Measurements from ENCODE around the gene NDUFB5. TPM values are rescaled to one million over a fixed set of nuclear protein-coding genes. Genes with fewer than 3 reads are reported as not detected.

NDUFB5 gene
- total and polyA plus RNA-seq, 10 of the 15 experiments (the other 5 are each of a cell fraction or from before 2014, with no cell fraction given) = 82.0 to 320 (median 126) TPM

GRCh38 chr3:179604321-179605078, at the start of gene NDUFB5, which contains the start of gene MRPL47 (continued):
- TF ChIP-seq RAD21 (IDR thresholded peaks at IDR 0.05; ENCODE audit: insufficient read depth, low read depth, low read length) (no peak), ETV6 (conservative IDR thresholded peaks at IDR 0.05 in 1 of 2, IDR thresholded peaks at IDR 0.05 in 1 of 2; ENCODE audit: borderline replicate concordance in 1 of 2, low read depth in 1 of 2) (no peak), USF2 (IDR thresholded peaks at IDR 0.05; ENCODE audit: borderline replicate concordance, low read depth, low read length) (no peak), HDGF (IDR thresholded peaks at IDR 0.05) (no peak), MLLT1 (IDR thresholded peaks at IDR 0.05) (peak; percentile 72), RFX5 (IDR thresholded peaks at IDR 0.05; ENCODE audit: low read depth, low read length) (no peak), RUNX3 (IDR thresholded peaks at IDR 0.05; ENCODE audit: low read length) (peak; percentile 76), ZBED1 (IDR thresholded peaks at IDR 0.05; ENCODE audit: borderline replicate concordance) (no peak), NBN (IDR thresholded peaks at IDR 0.05) (peak; percentile 86), MEF2A (IDR thresholded peaks at IDR 0.05; ENCODE audit: insufficient read depth, low read depth, low read length) (no peak), JUND (IDR thresholded peaks at IDR 0.05; ENCODE audit: low read depth, low read length) (no peak), ZNF24 (IDR thresholded peaks at IDR 0.05) (no peak), ZBTB40 (IDR thresholded peaks at IDR 0.05; ENCODE audit: borderline replicate concordance) (peak; percentile 97), TARDBP (IDR thresholded peaks at IDR 0.05; ENCODE audit: borderline replicate concordance) (0 out of 2 replicates have a peak, but pooled peaks have one; percentile 21), RAD51 (IDR thresholded peaks at IDR 0.05) (no peak), TCF7 (IDR thresholded peaks at IDR 0.05; ENCODE audit: borderline replicate concordance) (no peak), PRDM15 (CRISPR knock-in tag; IDR thresholded peaks at IDR 0.05) (no peak)
